GM18519 (cell line): ENCODE results near the gene CD44.

Experiments
- ATAC-seq: cut with Tn5 transposase; IDR thresholded peaks from one replicate; pipeline ENCODE4 v1.9.1; 2021; ENCODE audit warnings: mild to moderate bottlenecking, moderate library complexity; ENCODE audit not compliant: unreplicated experiment, low FRiP score

Gene CD44

DNA sequence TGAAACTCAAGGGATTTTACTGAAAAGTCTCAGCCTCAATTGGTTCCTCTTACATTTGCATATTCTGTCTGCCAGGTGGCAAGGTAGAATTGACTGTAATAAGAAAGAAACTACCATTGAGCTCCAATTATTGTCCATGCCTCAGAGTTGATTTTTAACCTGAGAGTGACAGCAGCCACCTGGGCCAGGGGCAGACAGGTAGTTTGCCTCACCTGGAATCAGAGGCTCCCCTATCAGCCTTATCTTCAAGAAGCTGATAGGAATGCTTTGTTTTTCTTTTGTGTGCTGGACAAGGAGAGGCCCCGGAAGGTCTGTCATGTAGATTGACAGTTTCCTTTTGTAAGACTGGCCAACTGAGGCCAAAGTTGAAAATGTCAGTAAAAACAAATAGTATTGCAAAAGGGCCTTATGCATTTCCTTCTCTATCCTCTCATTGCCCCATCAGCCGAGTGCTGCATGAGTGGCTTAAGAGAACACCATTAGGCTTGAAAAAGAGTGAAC is 34.1 kb downstream of the CD44 start:
- no peak for ATAC-seq

DNA sequence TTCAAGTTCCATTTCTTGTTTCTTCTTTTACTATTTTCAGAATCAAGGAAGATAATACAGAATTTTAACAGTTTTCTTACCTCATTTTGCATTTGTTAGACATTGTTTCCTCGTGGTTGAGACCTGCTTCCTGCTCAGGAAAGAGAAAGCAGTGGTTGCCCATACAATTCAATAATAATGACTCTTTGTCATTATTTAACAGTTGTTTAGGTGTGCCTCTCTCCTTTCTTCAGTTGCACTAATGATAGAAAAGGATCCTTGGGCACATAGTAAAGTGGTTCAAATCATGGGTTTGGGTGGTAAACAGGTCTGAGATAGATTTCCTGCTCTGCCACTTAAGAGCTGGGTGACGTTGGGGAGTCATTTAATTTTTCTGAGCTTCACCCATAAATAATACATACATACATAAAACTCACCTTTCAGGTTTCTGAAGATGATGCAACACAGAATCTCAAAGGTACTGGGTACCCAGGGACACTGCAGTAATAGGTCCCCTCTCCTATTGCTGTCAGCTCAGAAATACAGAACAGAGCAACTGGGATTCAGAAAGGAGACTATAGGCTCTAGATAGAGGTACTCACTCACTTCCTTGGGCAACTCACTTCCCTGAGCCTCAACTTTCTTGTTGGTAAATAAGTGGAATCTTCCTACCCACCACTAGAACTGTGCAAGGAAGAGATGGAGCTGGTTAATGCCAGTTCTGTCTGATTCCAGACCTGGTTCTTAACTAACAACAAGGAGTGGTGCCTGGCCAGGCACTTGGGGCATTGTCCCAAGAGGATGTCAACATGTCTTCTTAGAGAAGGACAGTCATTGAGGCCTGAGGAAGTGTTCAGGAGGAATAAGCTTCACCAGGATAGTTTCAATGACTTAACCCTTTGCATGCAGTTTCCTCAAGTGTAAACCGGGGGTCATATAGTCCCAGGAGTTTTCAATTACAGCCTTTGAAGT is 34.9 kb downstream of the CD44 start:
- no peak for ATAC-seq

DNA sequence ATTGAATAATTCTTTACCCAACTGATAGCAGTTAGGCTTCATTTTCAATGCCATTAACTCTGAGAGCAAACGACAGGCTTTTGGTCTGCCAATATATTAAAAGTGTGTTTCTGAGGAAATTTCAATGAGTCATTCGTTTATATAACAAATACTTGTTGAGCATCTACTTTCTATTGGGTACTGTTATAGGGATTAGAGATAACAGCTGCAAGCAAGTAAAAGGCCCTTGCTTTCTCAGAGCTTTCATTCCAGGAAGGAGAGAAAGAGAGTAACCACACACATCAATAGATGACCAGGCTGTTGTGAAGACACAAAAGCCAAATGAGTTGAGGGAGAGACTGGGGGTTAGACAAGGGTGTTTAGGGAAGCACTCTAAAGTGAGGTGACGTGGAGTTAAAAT is 35.7 kb downstream of the CD44 start:
- ATAC-seq: no peak

DNA sequence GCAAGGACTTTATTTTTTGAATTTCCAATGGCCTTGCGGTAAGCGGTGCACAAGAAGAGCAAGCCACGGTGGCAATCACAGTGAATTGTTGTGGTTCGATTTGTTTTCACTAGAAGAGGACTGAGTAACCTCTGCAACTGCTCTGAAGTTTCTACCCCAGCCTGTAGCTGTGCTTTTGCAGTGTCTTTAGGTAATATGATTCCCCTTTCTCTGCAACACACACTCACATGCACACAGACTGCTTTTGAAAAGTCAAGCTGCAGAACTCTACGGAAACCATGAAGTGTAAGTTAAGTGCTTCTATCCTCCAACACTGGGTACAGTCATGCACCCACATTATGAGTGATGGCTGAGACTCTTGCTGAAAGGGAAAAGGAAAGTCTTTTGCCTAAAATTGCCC is 38.4 kb downstream of the CD44 start:
- ATAC-seq: no peak

DNA sequence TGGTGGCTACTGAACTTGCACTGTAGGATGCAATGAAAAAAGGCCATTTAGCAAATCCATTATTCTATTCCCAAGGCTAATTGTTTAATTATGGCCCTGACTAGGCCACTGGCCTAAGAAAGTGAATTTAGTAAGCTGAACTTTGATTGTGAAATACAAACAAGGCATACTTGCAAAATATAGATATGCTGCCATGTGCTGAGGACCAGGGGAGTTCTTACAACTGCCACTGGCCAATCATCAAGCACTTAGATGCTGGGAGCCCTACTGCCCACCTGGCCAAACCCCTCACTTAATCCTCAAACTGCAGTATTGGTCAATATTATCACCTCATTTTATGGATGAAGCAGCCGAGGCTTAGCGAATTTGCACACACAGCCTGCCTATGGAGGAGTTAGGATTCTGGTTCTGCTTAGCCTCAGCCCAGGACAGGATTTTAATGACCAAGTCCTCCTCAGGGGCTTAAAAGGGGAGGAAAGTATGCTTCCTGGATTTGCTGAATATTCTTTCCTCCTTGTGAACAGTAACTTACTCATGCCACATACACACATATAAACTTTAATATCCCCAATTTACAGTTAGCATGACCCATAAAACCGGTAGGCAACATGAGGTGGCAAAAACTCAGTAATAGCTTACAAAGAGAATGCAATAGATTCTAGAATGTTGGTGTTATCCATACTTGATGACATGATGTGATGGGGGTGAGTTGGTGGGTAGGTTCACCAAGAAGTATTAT is 39.3 kb downstream of the CD44 start:
- ATAC-seq: no peak

DNA sequence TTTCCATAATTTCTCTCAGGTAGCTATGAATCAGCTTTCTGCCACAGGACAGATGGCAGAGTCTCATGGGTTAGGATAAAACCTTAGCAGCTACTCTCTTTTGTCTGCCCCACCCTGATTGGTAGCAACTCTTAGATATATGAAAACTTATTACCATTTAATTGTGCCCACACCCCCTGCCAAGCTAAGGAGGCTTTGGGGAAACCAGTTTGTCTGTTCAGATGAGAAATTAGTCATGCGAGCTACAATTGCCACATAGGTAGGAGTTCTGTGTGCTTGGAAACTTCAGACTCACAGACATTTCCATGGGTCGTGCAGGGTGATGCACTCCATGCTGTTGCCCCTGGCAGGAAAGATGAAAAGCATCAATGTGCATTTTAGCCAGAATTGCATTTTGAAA is 39.9 kb downstream of the CD44 start:
- ATAC-seq: no peak

DNA sequence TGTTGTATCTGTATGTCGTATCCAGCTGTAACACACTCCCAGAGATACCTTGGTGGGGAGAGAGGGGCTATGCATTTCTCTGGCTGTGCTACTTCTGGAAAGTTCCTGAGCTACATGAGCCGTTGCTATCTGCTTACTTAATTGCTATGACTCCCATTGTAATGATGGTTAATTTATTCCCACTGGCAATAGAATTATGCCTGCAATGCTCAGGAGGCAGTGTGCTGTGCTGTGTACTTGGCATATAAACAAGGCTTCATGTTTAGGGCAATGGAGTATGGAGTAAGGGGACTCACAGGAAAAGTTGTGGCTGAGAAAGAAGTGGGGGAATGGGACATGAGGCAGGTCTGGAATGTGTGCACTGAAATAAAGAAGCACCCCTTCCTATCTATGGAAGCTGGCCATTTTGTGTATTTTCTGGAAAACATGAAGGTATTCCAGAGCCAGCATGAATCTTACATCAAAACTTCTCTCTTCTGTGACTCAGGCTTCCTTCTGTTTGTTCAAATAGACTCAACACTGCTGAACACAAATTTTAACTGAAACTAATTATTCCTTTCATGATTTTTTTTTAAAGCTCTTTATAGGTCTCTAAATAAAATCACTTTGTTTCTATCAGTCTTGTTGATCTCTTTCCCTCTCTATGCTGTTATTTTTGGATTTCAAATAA is 40.6 kb downstream of the CD44 start:
- no peak for ATAC-seq

DNA sequence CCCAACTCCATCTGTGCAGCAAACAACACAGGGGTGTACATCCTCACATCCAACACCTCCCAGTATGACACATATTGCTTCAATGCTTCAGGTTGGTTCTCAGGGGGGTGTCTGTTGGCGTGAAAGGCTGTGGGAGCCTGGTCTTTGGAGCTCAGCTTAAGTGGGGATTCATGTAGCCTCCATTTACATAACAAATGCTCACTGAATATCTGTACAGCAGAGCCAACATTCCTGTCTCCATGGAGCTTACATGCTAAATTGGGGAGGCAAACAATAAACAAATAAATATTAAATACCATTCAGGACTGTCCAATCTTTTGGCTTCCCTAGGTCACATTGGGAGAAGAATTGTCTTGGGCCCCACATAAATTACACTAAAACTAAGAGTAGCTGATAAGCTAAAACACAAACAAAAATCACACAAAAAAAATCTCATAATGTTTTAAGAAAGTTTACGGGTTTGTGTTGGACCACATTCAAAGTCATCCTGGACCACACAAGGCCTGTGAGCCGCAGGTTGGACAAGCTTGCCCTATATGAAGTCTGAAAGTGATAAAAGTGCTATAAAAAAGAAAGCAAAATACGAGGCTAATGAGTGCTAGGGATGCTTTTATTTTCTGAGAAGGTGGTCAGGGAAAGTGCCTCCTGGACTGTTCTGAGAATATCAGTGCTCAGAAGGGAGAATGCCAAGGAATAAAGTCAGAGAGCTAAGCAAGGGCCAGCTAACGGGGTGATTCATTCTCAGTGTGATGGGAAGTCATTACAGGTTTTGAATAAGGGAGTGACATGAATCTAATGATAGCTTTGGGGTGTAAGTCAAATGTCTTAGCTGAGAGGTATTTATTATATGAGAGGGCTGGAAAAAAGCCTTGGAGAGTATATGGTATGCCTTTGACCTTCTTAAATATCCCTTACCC is 41.6 kb downstream of the CD44 start:
- ATAC-seq: no peak

DNA sequence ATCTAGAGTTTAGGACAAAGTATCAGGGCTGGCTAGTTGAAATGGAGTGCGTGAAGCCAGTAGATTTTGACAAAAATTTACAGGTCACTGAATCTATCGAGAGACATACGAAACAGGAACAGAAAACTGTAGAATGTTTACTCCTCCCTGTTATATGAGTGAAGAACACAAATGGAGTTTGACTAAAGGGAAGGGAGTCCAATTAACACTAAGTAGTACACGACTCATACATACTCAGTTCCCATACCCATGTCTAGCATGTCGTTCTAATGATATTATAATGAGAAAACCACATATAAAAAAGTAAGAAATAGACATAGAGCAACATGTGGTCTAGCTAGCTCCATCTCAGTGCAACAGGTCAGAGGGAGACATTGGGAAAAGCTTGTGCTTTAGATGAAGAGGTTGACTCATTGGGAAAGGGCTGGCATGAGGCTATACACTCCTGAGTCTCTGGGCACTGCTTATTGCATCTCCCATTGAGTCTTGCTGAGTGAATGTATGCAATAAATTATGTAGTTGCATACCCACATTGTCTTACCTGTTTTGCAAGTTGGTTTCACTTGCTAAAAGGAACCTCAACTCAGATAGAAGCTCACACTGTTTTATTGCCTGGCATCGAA is 43.5 kb downstream of the CD44 start:
- peak; percentile 55 for ATAC-seq

DNA sequence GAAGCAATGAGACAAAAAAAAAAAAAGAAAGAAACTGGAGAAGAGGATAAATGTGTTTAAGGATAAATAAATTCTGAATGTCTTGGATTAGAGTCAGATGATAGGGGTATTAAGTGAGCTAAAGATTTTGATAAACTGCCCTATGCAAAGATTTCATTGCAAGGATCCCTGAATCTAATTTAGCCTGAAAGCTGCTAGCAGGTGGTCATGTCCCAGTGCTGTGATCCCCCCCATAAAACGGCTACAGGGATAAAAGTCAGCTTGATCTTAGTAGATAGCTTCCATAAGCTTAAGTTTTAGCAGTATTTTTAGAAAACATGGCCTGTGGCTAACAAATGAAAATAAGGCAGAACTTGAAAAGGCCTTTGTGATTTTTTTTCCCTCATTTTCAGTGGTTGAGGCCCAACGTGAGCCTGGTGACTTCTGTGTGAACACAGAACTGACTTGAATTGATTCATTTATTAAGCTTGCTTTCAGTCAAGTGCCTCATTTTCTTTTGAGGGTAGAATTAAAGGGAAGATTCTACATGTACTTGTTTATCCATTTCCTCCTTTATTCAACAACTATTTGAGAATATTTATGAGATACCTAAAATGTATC is 44.5 kb downstream of the CD44 start:
- ATAC-seq: no peak

DNA sequence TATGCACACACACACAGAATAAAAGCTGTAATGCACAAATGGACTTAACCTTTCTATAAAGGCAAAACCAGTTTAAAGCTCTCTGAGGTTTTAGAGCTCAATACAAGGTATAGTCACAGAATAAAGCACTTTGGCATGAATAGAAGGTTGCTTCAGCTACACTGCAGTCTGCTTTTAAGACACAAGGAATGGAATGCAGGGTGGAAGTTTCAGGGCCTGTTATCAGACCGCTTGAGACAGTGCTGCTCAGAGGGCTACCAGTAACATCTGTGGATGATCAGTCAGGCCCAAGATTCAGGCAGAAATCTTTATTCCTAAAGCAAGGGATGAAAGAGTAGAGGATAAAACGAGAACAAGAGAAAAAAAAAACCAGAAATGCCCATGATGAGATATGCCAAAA is 46.7 kb downstream of the CD44 start:
- ATAC-seq: no peak

DNA sequence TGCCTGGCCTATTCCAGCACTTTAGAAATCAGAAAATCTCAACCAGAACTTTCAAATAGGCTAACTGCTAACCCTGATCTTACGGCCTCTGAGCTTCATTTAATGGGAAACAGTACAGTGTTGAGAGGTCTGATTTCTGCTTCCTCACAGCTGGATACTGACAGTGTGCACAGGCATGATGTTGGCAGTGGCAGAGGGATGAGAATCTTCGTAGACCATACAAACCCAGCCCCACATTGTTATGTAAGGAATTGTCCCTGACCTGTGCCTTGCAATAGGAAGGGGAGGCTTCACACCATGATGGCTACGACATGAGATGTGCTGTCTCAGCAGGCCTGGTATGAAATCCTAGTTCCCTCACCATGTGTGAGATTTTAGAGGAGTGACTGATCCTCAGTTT is 49.0 kb downstream of the CD44 start:
- ATAC-seq: no peak

DNA sequence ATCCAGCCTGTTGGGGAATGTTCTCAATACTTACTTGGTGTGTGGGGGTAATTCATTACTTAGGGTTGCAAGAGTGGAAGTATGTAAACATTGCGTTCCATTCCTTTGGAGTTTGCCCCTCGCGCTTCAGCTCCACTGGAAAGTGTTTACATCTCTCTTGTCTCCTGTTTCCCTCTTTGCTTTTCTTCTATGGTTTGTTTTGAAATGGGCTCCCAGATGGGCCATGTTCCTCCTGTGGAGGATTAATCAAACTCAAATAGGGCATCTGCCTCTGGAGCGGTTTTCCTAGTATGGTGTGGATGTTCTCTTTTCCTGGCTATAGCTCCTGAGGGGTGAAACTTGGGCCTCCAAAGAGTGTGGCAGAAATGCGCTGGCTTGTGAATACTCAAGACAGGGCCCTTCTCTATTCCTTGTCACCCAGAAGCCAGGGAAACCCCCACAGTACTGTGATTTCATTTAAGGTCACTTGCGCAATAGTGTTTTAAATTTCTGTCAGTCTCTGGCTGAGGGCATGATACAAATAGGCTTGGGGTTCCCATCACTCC is 51.9 kb downstream of the CD44 start:
- no peak for ATAC-seq

DNA sequence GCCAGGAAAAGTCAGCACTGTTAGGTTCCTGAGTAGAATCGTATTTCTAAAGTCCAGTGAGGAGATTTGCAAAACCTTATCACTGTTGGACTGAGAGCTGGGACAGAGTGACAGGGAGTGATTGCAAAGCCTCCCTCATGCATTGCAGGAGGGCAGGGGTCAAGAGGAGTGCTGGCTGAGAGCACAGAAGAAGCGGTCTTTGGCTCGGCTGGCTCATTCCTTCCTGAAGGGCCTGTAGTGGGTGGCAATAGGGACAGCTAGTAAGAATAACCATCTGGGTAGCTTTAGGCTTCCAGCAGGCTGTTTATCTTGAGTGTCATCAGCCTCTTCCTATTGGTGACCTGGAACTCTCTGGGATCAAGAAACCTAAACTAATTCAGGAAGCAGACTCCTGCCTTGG is 53.4 kb downstream of the CD44 start:
- no peak for ATAC-seq

DNA sequence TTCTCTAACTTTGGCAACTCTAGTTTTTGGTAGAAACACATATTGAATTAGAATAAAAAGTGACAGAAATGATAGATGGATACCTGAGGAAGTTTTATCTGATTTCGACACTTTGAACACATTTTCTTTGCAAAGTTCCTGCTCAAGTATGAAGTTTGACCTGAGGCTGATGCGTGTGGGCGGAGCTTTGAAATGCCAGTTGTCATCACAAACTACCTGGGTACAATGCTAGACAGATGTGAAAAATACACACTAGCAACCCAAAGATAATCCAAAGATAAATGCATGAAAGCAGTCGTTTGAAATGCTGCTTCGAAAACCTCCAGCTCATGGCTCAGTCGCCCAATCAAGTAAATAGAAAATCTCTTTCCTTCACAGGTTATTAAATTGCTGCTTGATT is 54.8 kb downstream of the CD44 start:
- ATAC-seq: no peak

DNA sequence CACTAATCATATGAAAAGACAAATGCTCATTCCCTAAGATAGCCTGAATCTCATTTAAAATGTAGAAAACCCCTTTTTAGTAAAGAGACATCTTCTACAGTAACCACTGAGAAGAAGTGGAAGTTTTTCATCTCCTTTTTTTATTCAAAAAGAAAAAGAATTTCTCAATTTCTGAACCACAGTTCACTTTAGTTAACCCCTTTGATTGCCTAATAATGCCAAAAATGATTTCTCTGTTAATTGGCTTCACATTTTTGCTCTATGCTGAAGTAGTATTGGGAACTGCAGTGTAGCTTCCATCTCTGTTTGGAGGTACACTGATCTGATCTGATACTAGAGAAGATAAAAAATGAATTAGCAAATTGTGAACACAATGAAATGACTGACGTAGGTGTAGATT is 58.3 kb downstream of the CD44 start:
- no peak for ATAC-seq

DNA sequence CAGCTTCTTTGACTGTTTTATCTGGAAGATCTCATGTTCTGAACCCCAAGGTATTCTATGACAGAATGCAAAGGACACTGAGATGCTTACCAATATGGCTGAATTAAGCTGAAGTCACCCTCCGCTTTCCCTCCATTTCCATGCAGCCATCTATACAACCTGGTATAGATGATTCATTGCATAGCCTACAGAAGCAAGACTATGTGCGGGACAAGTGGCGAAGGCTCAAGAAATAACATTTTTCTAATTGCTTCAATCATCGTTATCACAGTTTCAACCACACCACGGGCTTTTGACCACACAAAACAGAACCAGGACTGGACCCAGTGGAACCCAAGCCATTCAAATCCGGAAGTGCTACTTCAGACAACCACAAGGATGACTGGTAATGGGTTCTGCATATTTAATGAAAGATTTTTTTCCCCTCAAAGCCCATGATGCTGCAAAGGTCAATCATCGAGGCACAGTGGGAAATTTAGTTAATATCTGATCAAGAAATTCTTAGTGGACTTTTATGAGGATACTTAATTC is 61.9 kb downstream of the CD44 start:
- no peak for ATAC-seq

DNA sequence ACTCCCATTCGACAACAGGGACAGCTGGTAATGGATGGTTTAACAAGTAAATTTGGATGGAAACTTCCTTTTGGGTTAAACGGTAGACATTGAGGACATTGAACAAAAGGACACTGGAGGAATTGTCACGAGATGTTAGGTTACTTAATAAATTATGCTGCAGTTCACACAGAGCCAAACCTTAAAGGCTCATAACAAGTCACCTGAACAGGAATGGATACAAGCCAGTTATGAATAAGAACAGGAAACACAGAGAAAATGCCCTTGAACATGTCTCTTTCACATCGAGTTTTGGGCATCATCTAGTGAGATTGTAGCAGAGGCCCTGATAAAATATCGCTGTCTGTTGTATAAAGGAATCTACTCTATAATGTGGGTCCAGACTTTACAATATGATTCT is 65.6 kb downstream of the CD44 start:
- no peak for ATAC-seq

DNA sequence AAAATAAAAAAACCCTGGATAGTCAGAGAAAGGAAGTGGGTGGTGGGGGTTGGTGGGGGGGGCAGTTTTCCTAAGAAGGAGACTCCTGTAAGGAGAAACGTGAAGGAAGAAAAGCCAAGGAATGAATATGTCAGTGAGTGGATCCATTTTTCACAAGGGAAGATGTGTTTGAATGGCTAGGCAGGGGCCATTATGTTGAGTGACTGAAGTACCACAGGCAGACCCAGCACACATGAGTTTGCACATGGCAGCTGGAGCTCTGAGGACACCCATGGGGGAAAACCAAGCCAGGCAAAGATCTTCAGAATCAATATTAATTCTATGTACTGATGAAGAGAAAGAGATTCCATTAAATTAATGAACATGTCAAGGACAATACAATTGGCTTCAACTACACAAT is 67.6 kb downstream of the CD44 start:
- no peak for ATAC-seq
